ENCODE data around the gene MACO1.

DNA sequence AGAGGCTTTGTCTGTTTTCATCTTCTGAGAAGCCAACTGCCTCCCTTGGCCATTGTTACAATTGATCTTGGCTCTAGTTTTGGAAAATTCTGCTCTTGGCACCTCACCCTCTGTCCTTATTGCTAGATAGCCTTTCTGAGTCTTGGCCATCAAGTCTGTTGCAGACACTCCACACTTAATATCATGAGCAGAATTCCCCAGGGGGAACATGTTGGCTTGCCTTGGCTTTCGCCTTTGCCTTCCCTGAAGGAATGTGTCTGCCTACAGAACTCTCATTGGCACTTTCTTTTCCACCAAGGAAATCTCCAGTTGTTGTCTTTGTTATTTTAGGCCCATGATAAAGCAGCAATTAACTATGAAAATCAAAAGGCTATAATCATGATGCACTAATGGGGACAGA is 70.0 kb downstream of the MACO1 start:
- TF ChIP-seq, protein P1, sequence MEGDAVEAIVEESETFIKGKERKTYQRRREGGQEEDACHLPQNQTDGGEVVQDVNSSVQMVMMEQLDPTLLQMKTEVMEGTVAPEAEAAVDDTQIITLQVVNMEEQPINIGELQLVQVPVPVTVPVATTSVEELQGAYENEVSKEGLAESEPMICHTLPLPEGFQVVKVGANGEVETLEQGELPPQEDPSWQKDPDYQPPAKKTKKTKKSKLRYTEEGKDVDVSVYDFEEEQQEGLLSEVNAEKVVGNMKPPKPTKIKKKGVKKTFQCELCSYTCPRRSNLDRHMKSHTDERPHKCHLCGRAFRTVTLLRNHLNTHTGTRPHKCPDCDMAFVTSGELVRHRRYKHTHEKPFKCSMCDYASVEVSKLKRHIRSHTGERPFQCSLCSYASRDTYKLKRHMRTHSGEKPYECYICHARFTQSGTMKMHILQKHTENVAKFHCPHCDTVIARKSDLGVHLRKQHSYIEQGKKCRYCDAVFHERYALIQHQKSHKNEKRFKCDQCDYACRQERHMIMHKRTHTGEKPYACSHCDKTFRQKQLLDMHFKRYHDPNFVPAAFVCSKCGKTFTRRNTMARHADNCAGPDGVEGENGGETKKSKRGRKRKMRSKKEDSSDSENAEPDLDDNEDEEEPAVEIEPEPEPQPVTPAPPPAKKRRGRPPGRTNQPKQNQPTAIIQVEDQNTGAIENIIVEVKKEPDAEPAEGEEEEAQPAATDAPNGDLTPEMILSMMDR (IDR thresholded peaks at IDR 0.05) = no peak
- TF ChIP-seq ZFX (IDR thresholded peaks at IDR 0.05; ENCODE audit: borderline replicate concordance) = no peak

Data from 22Rv1 (cell line).